ENCODE data around the gene PID1. TPM values are rescaled to one million over a fixed set of nuclear protein-coding genes. Genes with fewer than 3 reads are reported as not detected.
A peak's percentile ranks its signal among the peaks of the same experiment; 100 is the strongest.

Gene PID1
- total RNA-seq, 1 donor from 2014 or later = 29.1 TPM

DNA sequence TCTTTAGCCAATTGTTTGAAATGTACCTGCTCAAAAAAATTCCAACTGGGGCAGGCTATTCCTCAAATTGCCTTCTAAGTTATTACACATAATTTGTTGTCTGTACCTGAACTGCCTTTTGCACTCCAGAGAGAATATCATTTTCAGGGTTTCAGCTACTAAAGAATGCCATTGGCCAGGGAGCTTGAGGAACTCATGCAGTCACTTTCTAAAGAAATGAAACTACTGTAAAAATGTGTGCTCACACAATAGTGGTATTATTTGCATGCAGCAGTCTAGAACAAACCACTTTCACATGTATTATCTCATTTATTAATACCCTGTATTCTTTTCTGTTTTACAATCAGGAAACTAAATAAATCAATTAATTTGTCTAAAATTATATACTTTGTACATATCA lies 152.2 kb downstream of the PID1 start:
- no peak for DNase-seq (ENCODE audit: low spot score)

DNA sequence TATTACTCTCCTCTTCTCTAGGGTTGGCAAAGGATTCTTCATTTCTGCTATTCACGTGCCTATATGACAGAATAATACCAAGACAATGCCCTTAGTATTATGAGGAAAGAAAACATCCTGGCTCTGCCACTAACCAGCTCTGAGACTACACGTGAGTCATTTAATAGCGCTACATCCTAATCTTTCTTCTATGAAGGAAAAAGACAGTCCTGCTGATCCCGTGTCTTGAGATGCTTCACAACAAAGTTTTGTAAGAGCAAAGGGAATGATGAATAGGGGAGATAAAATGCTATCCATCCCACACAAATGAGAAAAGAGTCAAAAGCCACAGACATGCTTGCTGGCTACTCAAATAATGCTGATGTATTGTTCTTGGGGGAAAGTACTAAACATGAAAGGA lies 152.8 kb downstream of the PID1 start:
- no peak for DNase-seq (ENCODE audit: low spot score)

DNA sequence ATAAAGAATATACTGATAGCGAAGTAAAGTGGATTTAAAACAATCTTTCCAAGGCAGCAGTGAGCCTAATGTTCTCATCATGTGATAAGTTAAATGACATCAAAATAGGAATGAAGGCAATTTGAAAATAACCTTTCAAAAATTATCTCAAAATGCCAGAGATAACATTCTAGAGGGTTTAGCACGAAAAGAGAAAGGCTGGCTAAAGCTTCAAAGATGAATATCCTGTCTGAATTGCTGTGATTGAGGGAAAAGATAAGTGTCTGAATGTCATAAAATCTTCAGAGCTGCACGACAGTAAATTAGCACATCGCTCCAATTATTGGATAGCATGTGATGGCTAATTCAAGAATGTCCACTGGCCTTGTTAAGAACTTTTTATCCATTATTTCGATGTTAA lies 159.3 kb downstream of the PID1 start:
- DNase-seq (ENCODE audit: low spot score) = peak; percentile 41

DNA sequence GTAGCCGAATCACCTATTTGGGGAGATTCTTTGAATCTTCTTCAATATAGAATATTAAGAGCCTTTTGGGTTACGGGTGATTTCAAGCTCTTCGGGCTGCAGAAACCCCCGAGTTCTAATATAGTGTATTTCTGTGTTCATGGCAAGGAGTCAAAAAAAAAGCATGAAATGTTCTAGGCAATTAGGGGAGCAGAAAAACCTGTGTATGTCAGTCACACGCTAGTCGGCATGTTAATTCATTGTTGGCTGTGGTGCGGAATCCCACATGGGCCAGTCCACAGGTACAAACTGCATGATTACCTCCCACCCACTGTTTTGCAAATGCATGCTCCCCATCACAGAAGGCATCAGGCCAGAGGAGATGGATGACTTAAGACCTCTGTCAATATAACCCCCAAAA lies 161.9 kb downstream of the PID1 start:
- DNase-seq (ENCODE audit: low spot score) = no peak

DNA sequence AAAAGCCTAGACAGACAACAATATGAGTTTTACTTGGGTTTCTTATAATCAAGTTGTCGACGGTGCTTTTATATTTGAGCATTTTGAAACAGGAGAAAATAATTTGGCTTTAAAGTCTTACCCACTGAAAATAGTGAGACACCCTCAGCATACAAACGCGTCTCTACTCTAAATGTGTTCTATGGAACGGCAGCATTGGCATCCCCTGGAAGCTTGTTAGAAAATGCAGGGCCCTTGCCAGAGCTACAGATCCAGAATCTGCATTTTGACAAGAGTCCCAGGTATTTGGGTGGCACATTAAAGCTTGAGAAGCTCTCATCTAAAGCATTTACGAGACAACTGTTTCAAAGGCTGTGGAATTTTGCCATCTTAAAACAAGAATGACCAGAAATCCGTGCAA lies 163.5 kb downstream of the PID1 start:
- no peak for DNase-seq (ENCODE audit: low spot score)

DNA sequence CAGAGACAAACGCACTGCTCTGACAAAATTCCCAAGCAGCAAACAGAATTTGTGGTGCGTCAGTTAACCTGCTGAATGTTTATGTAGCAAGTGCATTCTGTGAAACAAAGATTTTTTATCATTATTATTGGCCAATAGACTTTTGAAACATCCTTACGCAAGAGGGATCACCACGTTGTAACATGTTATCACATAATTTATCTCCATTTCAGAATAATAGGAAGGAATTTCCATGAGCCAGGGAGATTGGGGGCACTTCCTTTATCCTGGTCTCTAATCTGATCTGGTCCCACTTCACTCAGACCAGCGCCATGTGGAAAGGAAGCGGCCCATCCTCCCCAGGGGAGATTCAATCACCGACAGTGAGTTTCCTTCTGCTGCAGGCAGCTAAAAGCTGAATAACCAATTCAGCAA lies 166.1 kb downstream of the PID1 start:
- no peak for DNase-seq (ENCODE audit: low spot score)

DNA sequence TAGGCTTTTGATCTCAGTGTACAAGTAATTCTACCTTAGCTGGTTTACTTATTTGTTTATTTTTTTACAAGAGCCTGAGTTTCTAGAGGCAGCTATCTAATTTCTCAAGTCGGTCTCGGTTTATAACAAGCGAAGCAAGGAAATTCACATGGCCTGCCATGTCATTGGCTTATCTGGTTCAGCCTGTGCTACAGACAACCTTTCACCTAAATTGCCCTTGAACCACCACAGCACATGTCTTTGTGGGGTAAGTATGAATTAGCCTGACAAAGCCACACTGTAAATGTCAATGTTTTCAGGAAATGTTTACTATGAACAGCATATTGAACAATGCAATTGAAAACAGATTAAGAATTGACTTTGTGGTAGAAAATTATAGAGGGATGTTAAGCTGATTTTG lies 167.1 kb downstream of the PID1 start:
- DNase-seq (ENCODE audit: low spot score) = no peak

DNA sequence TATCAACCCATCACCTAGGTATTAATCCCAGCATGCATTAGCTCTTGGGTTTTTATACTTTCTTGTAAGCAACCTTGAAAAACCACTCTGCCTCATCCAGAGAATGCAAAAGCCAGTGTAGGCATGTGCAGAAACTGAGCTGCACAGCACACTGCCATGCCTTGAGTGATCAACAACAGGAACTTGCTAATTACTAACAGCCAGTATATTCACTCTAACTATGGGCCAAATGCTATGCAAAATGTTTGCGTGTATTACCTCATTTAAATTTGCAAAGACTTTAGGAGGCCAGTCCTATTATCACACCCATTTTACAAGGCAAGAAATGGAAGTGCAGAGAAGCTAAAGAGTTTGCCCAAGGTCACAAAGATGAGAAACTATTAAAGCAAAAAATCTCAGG lies 169.8 kb downstream of the PID1 start:
- DNase-seq (ENCODE audit: low spot score) = no peak

DNA sequence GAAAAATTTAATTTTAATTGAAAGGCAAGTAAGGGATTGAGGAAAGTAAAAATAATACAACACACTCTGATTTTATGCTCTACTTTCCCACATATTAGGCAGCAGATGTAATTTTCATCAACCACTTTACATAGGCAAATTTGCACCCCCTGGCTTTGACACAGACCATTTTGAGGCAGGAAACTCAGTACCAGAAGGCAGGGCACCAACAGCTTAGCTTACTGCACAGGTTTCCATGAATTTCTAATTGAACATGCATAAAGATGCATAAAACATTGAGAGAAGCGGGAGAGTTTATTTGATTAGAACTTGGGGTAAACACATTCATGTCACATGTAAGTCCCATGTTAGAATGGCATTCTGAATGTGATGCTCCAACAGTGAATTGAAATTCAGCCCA lies 171.9 kb downstream of the PID1 start:
- DNase-seq (ENCODE audit: low spot score) = no peak

DNA sequence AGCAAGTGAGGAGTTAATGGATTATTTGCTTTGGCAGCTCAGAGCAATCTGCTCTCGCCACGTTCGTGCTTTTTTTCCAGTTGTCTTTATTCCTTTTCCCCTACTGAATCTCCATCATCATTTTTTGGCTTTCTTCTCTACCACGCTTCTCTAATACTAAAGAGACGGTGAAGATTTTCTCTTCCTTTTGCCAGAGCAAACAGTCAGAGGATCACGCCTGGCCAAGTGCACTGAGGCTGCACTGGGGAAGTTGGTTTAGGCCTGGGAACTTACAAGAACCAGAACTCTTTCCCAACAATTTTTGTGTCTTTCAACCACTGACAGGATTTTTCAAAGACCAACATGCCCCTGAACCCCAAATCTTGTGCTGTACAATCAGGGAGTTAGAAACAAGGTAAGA lies 172.3 kb downstream of the PID1 start:
- DNase-seq (ENCODE audit: low spot score) = no peak

DNA sequence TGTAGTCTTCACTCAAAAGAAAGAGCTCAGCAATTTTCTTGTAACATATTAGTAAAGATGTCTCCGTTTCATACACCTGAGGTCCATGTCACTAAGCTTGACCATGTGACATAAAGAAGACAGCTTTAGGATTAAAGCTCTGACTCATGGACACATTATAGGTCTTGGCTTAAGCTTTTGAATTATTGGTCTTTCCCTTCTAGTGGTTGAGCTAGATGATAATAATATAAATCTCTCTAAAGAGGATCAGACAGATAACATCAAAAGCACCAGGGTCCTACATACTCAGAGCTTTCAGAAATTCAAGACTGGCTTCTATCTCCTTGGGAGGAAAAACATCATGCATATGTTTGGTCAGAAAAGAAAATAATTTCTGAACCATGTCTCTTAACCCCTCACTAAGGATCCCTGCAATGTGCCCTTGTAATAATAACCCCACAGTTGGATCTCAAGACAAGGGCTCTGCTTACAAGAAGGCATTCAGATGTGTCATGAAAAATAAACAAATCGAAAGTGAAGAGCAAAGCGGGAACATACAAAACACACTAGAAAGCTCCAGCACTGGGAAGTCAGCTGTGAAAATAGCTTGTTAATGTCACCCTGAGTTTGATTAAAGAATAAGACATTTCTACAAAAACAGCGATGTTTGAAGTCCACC lies 174.5 kb downstream of the PID1 start:
- DNase-seq (ENCODE audit: low spot score) = peak; percentile 52

DNA sequence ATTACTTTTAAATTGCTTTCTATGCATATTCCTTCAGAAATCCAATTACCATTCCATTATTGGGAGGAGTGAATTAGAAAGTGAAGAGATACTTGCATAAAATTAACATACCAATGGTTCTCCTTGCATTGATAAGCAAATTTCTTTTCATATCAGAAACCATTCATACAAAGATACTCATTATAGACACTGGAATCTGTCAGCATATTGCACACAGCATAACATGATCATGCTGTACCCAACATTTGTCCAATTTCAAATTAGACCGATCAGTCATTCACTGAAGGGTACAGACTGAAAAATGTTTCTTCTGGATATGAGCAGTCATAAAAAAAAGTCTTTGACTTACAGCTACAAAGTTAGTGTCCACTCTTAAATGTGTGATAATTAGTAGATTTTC lies 175.6 kb downstream of the PID1 start:
- no peak for DNase-seq (ENCODE audit: low spot score)

DNA sequence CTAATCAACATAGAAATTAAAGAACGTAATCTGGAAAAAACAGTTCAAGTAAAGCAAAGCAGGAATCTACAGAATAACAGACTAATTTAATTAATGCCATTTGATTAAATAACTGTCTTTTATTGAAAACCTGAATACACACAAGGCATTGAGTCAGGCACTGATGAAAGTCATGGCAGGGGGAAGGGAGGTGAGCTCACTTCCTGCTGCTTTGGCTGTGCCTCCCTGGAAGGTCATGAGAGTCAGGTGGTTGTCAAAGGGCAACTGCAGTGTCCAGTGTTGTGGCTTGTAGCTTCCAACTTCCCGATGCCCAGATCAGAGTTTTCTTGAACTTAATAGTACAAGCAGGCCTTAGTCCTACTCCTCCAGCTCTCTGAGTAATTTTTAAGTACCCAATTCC lies 180.9 kb downstream of the PID1 start:
- no peak for DNase-seq (ENCODE audit: low spot score)

DNA sequence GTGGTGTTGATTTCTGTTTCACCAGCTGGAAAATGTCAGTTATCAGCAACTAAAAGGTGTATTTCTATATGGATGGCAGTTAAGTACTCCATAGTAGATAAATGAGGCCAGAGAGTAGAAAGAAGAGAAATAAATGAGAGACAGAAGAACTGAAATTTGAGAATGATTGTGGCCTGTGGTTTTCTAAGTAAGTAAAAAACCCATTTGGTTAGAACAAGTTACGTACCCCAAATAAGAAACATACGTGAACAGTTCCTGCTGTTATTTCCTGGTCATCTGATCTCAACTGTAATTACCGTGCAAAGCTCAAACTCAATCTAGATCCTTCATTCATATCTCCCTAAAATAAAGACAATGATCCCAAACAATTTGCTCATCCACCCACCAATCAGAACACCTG lies 181.3 kb downstream of the PID1 start:
- no peak for DNase-seq (ENCODE audit: low spot score)

DNA sequence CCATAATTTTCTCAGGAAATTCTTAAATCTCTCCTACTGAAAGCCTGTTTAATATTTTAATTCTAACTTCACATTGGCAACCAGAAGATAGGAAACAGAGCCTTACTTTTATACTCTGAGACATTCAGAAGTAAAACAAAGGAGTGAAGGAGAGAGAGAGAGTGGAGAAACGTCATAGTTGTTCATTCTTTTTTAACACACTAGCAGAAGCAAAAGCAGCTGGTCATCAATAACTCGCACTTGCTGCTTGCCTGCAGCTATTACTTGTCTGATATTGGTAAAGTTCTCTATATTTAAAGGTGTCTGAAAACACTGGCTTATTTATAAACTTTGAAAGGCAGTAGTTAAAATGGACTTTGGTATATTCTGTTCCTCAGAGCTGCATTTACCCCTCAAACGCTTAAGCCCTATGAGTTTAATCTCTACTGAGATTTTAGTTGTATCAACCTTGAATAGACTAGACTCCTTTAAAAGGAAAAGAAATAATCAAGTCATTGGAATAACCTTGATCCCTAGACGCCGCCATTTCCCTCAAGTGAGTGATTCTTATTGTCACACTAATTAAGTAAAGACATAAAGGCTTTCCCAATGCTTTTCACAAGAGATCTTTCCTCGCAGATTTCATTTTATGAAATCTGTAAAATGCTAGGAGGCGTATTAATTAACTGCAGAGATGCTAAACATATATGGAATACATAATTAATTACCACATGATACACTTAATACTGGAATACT lies 182.0 kb downstream of the PID1 start:
- DNase-seq (ENCODE audit: low spot score) = no peak

DNA sequence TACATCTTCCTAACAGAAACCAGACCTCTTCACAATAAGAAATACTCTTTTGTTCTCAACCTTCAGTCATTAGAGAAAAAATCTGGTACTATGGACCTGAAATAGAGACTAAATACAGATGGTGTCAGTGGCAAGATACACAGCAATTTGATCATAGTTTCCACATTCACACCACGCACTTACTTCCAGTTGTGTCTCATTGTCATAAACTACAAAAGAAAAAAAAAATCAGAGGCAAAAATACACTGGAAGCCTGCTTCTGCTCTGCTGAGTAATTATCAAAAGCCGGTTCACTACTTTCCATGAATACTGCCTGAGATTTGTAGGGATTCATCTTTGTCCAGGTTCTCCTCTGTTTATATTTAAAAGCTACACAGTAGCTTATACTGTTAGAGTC lies 182.6 kb downstream of the PID1 start:
- peak; percentile 22 for DNase-seq (ENCODE audit: low spot score)

DNA sequence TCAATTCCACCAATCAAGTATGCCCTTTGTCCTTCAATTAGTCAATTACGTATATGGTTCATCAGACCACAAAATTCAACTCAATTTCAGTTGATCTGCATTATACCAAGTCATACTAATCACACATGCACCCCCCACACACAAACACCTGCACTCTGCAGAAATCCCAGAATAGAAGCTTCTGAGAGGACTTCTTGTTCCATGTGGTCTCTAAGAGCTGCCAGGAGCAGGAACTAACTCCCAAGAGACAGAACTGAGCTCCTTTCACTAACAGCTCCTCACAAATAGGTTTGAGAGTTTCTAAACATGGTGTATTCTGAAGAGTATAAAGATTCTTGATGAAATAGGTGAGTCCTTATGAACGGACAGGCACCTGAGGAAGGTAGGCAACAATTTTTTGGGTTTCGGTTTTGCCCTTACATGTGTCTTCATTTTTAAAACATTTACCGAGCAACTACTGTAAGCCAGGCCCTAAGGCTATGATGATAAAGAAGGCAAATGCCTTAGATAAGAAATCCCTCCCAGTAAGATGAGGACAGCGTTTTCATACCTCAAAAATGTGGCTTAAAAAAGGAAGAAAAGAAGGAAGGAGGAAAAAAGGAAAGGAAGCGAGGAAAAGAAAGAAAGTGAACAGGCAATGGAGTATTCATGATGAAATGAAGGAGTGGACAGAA lies 183.1 kb downstream of the PID1 start:
- peak; percentile 22 for DNase-seq (ENCODE audit: low spot score)

DNA sequence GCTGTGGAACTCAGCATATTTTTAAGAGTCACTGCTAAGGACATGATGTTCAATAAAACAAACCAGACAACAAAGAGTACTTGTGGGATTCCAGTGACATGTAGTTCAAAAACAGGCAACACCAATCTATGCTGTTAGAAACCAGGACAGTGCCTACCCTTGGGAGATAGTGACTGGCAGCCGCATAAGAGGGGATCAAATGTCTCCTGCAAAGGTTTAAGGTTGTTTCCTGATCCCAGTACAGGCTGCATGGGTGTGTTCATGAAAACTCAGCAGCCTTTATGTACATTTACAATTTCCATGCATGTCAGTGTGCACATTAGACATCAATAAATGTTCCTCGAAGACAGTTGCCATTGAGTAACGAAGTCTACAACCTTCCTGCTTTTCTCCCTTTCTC lies 183.8 kb downstream of the PID1 start:
- no peak for DNase-seq (ENCODE audit: low spot score)

DNA sequence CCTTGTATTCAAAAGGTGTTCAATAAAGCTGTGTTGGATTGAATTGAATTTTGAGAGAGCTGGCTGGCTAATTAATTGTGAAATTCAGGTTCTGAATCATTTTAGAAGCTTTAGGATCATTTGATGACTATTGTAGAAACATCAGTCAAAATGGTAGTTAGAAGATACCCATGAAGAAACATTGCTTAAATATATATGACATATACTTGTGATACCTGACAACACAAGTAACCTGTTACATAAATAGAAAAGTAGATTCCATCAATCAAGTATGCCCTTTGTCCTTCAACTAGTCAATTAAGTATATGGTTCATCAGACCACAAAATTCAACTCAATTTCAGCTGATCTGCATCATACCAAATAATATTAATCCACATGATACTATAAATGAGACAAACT lies 185.6 kb downstream of the PID1 start:
- DNase-seq (ENCODE audit: low spot score) = no peak

DNA sequence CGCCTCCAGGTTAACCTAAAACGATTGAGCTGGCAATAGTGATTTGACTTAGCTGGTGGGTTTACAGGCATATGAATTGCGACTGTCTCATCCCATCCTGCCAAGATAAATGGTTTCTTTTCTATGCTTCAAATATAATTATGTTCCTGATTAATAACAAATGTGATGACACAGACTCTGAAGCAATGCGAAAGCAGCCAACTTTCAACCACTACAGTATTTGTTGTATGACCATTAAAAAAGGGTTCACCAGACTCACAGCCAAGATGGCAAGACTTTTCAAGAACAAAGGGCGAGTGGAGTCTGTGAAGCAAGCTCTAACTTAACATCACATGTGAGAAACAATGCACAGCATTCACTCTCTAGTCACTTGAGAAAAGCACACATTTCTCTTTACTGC lies 186.6 kb downstream of the PID1 start:
- no peak for DNase-seq (ENCODE audit: low spot score)

DNA sequence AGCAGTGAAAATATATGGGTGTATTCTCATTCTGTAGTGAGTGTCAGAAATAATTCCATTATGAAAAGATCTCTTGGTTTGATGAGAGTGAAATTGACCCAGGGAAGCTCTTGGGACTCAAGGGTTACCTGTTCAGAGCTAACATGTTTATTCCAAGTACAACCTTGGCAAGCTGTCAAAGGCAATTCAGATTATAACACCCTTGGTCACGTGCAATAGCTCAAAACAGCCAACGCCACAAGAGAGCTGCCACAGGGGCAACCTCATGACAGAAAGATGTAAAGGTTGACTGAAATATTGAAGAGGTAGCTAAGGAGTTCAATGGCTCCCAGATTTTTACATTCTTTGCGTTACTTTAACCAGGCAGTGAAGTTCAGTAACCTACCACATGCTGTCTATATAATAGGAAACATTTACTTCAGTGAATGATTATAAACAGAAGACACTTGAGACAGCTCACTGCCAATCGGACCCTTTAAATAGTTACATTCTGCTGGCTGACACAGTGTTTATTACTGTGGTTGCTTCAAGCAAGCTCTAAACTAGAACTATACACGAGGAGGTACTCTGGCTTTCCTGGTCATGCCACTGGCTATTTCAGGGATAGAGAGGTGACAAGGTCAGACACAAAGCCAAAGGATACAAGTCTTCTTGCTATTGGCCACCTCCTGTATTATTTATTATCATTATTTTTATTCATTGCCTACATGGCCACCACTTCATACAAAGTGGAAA lies 187.3 kb downstream of the PID1 start:
- no peak for DNase-seq (ENCODE audit: low spot score)

DNA sequence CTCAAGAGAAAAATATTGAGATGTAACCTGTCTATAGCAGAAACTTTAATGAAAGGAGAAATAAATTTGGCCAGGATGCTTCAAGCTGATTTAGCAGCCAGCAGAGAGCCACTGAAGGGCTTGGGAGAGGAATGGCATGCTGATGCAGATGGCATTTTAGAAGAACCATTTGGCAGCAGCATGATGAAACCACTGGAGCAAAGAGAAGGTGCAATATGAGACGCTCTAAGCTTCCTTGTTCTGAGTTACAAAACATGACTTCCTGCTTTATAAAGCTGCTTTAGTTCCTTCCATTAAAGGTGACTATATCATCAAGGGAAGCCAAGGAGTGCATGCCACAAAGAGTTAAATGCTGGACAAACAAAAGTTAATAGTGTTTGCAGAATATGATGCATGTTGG lies 189.7 kb downstream of the PID1 start:
- no peak for DNase-seq (ENCODE audit: low spot score)

Data from umbilical cord (tissue), 2 donors.